Measurements from ENCODE around the gene MEI1.
A peak's percentile ranks its signal among the peaks of the same experiment; 100 is the strongest.

The MEI1 gene

DNA sequence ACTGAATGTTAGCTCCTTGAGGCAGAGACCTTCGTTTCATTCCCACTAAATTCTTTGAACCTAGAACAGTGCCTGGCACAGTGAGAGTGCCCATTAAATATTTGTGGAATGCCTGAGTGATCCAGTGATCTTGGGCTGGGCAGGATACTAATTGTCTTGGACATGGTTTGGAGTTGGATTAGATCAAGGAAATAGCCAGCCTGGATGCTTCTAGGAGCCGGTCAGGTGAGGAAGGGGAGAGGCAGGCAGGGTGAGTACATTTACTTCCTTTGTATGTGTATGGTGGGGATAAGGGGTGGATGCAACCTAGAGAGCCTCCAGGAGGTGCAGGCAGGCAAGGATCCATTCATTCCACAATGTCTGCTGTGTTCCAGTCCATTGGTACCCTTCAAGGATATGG is 137.2 kb downstream of the MEI1 start:
- no peak for DNase-seq (ENCODE audit: low read depth)
- no peak for TF ChIP-seq CTCF (IDR thresholded peaks at IDR 0.05; ENCODE audit: insufficient read depth, low read depth, low read length, missing control alignments)
- no peak overlapping the region for H3K4me3 ChIP-seq (ENCODE audit: low read length)

- no peak overlapping the region for H3K4me3 ChIP-seq (ENCODE audit: low read length)
- no peak for TF ChIP-seq CTCF (IDR thresholded peaks at IDR 0.05; ENCODE audit: insufficient read depth, low read depth, low read length, missing control alignments)
- peak; percentile 97 for DNase-seq (ENCODE audit: low read depth)
Observed at GRCh38 chr22:41838842-41839618, 139.7 kb downstream of the MEI1 start.

GRCh38 chr22:41840216-41840615 is 140.9 kb downstream of the MEI1 start:
- TF ChIP-seq CTCF (IDR thresholded peaks at IDR 0.05; ENCODE audit: insufficient read depth, low read depth, low read length, missing control alignments), result no peak
- no peak for DNase-seq (ENCODE audit: low read depth)
- H3K4me3 ChIP-seq (ENCODE audit: low read length), result no peak overlapping the region

DNA sequence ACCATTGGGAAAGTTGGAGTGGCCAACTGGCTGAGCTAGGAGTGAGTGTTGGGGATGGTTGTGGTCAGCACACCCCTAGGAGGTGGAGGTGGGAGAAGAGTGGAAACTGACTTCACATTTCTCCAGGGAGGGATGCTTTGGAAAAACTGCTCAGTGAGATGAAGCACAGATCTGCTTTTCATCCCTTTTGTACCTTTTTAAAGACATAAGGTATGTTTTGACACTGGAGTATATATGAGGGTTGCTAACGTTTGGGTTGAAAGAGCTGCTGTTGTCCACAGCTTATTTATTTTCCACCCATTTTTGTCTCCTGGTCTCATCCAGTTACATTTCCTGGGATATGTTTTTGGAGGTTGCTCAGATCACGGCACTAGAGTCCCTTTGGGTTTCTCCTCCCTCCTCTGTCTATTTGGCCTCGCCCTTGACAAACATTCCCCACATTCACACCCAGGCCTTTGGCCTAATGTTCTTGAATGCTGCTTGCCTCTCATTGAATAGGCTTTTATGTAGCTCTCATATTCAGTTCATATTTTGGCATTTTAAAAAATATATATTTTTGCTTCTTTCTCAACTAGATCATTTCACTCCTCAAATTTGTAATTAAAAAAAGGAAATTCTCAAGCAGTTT is 141.9 kb downstream of the MEI1 start:
- TF ChIP-seq CTCF (IDR thresholded peaks at IDR 0.05; ENCODE audit: insufficient read depth, low read depth, low read length, missing control alignments), result no peak
- DNase-seq (ENCODE audit: low read depth), result peak; percentile 45
- no peak overlapping the region for H3K4me3 ChIP-seq (ENCODE audit: low read length)

- H3K4me3 ChIP-seq (ENCODE audit: low read length), result no peak overlapping the region
- no peak for TF ChIP-seq CTCF (IDR thresholded peaks at IDR 0.05; ENCODE audit: insufficient read depth, low read depth, low read length, missing control alignments)
- peak; percentile 57 for DNase-seq (ENCODE audit: low read depth)
Observed at GRCh38 chr22:41842996-41843970, 144.0 kb downstream of the MEI1 start.

DNA sequence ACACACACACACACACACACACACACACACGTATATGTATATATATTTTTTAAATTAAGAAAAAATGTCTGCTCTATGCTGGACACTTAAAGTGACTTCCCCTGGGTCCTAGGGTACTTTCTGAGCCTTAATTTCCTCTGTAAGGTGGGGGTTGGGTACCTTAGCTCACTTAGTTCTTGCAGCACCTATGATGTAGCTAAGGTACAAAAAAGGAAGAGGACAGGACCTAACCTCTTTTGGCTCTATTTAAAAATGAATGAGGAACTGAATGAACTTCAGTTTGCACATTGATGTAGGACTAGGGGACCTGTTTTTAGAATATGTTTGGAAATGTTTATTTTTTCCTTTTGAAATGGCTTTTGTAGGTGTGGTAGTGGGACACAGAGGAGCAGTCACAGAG is 144.7 kb downstream of the MEI1 start:
- H3K4me3 ChIP-seq (ENCODE audit: low read length), result no peak overlapping the region
- no peak for DNase-seq (ENCODE audit: low read depth)
- no peak for TF ChIP-seq CTCF (IDR thresholded peaks at IDR 0.05; ENCODE audit: insufficient read depth, low read depth, low read length, missing control alignments)

Data from epithelial cell of esophagus (primary cell).